Panc1 (cell line): Measurements from ENCODE around the gene YIPF1.

ENCODE experiments used
- POLR2AphosphoS5 ChIP-seq: IDR thresholded peaks from 2 replicates; pipeline ENCODE4 v1.6.1; 2012; ENCODE audit warnings: mild to moderate bottlenecking, low read depth, low read length, moderate library complexity
- SIN3A ChIP-seq: IDR thresholded peaks from 2 replicates; pipeline ENCODE4 v1.6.1; 2012; ENCODE audit warnings: low read depth, mild to moderate bottlenecking, low read length, moderate library complexity, borderline replicate concordance; ENCODE audit not compliant: insufficient read depth
- TF ChIP-seq, protein P1 (sequence below): fragments of 450-650 bp; IDR thresholded peaks from 2 replicates; pipeline ENCODE4 v1.5.1; 2017; ENCODE audit warnings: mild to moderate bottlenecking
- TF ChIP-seq, protein P2 (sequence below), 2 experiments: IDR thresholded peaks; 2 replicates each; pipeline ENCODE4 v1.6.1; 2011 to 2012; ENCODE audit warnings: low read depth in 2 of 2, control low read depth in 1 of 2, low read length in 1 of 2, mild to moderate bottlenecking in 1 of 2, moderate library complexity in 1 of 2; ENCODE audit not compliant: insufficient read depth in 1 of 2

GRCh38 chr1:53919675-53920066 lies 30.1 kb upstream of the YIPF1 start:
- TF ChIP-seq, protein P1, sequence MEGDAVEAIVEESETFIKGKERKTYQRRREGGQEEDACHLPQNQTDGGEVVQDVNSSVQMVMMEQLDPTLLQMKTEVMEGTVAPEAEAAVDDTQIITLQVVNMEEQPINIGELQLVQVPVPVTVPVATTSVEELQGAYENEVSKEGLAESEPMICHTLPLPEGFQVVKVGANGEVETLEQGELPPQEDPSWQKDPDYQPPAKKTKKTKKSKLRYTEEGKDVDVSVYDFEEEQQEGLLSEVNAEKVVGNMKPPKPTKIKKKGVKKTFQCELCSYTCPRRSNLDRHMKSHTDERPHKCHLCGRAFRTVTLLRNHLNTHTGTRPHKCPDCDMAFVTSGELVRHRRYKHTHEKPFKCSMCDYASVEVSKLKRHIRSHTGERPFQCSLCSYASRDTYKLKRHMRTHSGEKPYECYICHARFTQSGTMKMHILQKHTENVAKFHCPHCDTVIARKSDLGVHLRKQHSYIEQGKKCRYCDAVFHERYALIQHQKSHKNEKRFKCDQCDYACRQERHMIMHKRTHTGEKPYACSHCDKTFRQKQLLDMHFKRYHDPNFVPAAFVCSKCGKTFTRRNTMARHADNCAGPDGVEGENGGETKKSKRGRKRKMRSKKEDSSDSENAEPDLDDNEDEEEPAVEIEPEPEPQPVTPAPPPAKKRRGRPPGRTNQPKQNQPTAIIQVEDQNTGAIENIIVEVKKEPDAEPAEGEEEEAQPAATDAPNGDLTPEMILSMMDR: no peak
- TF ChIP-seq, protein P2, sequence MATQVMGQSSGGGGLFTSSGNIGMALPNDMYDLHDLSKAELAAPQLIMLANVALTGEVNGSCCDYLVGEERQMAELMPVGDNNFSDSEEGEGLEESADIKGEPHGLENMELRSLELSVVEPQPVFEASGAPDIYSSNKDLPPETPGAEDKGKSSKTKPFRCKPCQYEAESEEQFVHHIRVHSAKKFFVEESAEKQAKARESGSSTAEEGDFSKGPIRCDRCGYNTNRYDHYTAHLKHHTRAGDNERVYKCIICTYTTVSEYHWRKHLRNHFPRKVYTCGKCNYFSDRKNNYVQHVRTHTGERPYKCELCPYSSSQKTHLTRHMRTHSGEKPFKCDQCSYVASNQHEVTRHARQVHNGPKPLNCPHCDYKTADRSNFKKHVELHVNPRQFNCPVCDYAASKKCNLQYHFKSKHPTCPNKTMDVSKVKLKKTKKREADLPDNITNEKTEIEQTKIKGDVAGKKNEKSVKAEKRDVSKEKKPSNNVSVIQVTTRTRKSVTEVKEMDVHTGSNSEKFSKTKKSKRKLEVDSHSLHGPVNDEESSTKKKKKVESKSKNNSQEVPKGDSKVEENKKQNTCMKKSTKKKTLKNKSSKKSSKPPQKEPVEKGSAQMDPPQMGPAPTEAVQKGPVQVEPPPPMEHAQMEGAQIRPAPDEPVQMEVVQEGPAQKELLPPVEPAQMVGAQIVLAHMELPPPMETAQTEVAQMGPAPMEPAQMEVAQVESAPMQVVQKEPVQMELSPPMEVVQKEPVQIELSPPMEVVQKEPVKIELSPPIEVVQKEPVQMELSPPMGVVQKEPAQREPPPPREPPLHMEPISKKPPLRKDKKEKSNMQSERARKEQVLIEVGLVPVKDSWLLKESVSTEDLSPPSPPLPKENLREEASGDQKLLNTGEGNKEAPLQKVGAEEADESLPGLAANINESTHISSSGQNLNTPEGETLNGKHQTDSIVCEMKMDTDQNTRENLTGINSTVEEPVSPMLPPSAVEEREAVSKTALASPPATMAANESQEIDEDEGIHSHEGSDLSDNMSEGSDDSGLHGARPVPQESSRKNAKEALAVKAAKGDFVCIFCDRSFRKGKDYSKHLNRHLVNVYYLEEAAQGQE (IDR thresholded peaks at IDR 0.05; ENCODE audit: insufficient read depth in 1 of 2, low read depth in 2 of 2, low read length in 1 of 2): no peak
- no peak for TF ChIP-seq SIN3A
- no peak for TF ChIP-seq POLR2AphosphoS5
